ENCODE data around the gene CEP104. TPM values are rescaled to one million over a fixed set of nuclear protein-coding genes. Genes with fewer than 3 reads are reported as not detected.

Gene CEP104
- total RNA-seq, 1 experiment from 2014 or later, result 34.5 TPM

DNA sequence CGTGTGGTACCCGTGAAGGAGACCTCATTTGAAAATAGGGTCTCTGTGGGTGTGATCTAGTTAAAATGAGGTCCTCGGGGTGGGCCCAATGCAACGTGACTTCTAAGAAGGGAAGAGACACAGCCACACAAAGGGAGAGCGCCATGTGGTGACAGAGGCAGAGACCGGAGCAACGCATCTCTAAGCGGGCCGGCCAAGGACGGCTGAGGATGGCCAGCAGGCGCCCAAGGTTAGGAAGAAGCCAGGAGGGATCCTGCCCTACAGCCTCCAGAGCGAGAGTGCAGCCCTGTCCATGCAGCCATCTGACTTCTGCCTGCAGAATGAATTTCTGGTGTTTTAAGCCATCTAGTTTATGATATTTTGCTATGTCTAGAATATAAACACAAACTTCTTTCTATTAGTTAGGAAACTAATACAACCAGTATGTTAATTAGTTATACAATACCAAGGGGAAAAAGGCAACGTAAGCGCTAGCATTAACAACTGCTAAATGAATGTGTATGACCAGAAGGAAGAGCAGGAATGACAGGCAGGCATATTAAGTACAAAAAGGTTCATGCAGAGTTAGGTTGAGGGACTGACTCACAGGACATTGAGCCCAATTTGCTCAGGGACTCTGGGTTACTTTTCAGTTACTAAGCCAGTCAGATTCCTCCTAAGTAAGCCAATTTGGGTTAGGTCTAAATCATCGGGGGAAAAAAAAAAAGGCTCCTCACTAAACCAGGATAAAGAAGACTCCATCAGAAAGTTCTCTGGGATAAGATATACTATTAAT, 4.1 kb downstream of the CEP104 start:
- Histone ChIP-seq H2BK15ac (ENCODE audit: low read depth, low read length) (no peak overlapping the region), H3K14ac (ENCODE audit: insufficient read depth, low read length) (no peak overlapping the region), H3K56ac (ENCODE audit: insufficient read length, low read depth, low read length) (no peak overlapping the region), H4K91ac (ENCODE audit: insufficient read length, low read depth, low read length) (no peak overlapping the region), H3K18ac (ENCODE audit: insufficient read length, low read depth, low read length) (no peak overlapping the region), H2BK120ac (ENCODE audit: low read depth, low read length, poor library complexity, severe bottlenecking) (no peak overlapping the region), H3K23me2 (ENCODE audit: insufficient read length, low read depth, low read length, poor library complexity, severe bottlenecking) (peaks cover 6% of the 10 kb centered on the region), H4K20me1 (ENCODE audit: control insufficient read depth, insufficient read depth, insufficient read length) (no peaks in the 10 kb centered on the region), H3K27me3 (ENCODE audit: insufficient read depth, low read length) (no peaks in the 10 kb centered on the region), H3K4me2 (ENCODE audit: insufficient read depth, insufficient read length, low read length) (no peak overlapping the region), H2BK5ac (ENCODE audit: insufficient read length, low read length) (no peak overlapping the region), H4K5ac (ENCODE audit: insufficient read length, low read depth, low read length) (no peak overlapping the region), H3K23ac (ENCODE audit: insufficient read length, low read depth, low read length) (no peak overlapping the region), H4K8ac (replicated peaks; ENCODE audit: insufficient read length, low read depth, low read length) (no peak overlapping the region), H3K27ac (ENCODE audit: insufficient read length, low read depth, low read length) (no peak overlapping the region), H3K4ac (ENCODE audit: low read depth, low read length) (no peak overlapping the region), H3T11ph (ENCODE audit: low read length) (no peak overlapping the region), H3K9me3 (ENCODE audit: control insufficient read depth, low read depth, low read length) (no peaks in the 10 kb centered on the region), H3K79me1 (ENCODE audit: insufficient read depth, low read depth, low read length, poor library complexity, severe bottlenecking) (no peaks in the 10 kb centered on the region), H3K79me2 (ENCODE audit: insufficient read depth, low read length) (0 out of 2 replicates have a peak, but pooled peaks cover 2% of the 10 kb centered on the region), H3K9ac (ENCODE audit: extremely low read depth, insufficient read length, low read length) (no peak overlapping the region), H2AK5ac (ENCODE audit: insufficient read length, low read length) (no peak overlapping the region), H2BK20ac (ENCODE audit: low read depth, low read length, poor library complexity, severe bottlenecking) (no peak overlapping the region), H2AFZ (ENCODE audit: low read length) (no peak overlapping the region), H2BK12ac (ENCODE audit: insufficient read length, low read depth, low read length) (no peak overlapping the region), H3K4me1 (ENCODE audit: insufficient read depth, low read length) (no peaks in the 10 kb centered on the region)
- Mint-ChIP-seq H3K27me3 (ENCODE audit: low read depth) (no peaks in the 10 kb centered on the region), H3K9me3 (no peaks in the 10 kb centered on the region), H3K4me3 (no peak overlapping the region), H3K36me3 (ENCODE audit: insufficient read depth in 1 of 3, low read depth in 3 of 3) (peaks cover 2 to 18% (median 14%) of the 10 kb centered on the region in 3 experiments; a peak in 6 of 7 replicates), H3K4me1 (peaks cover 4 to 7% of the 10 kb centered on the region in 2 experiments; a peak in 3 of 4 replicates), H3K27ac (no peak overlapping the region)
- no CpG with 5 or more reads among the region's 15 CpGs for WGBS (ENCODE audit: extremely low coverage, insufficient read length, low lambda C conversion rate)
- no peak for DNase-seq
- TF ChIP-seq CTCF (conservative IDR thresholded peaks at IDR 0.05), result no peak

All from H9 (cell line).